T-helper 2 cell treated with Interferon-gamma antibody and Interleukin-4, amounts not matched to agents 5 μg/mL and 100 μg/mL, for 36 hours (primary cell): ENCODE measurements around the gene KIF26B.

ENCODE experiments used
- DNase-seq: peaks from one replicate; pipeline ENCODE4 v3.0.0; 2021; ENCODE audit warnings: low spot score
- H3K27ac Mint-ChIP-seq: one replicate; pipeline ENCODE4 v1.8.0; 2021; ENCODE audit warnings: mild to moderate bottlenecking, mixed read lengths
- H3K27me3 Mint-ChIP-seq: one replicate; pipeline ENCODE4 v1.8.0; 2021; ENCODE audit warnings: low read depth, mixed read lengths
- H3K36me3 Mint-ChIP-seq: one replicate; pipeline ENCODE4 v1.8.0; 2021; ENCODE audit warnings: low read depth, mixed read lengths
- H3K4me1 Mint-ChIP-seq: one replicate; pipeline ENCODE4 v1.8.0; 2021; ENCODE audit warnings: low read depth, mixed read lengths
- H3K4me3 Mint-ChIP-seq: one replicate; pipeline ENCODE4 v1.8.0; 2022; ENCODE audit warnings: mild to moderate bottlenecking, moderate library complexity, mixed read lengths
- H3K9me3 Mint-ChIP-seq: one replicate; pipeline ENCODE4 v1.8.0; 2021; ENCODE audit warnings: mixed read lengths

Gene KIF26B

GRCh38 chr1:245459621-245460020 lies 304.8 kb downstream of the KIF26B start:
- Mint-ChIP-seq H3K27me3 (no peaks in the 10 kb centered on the region), H3K9me3 (no peaks in the 10 kb centered on the region), H3K27ac (no peak overlapping the region), H3K4me1 (no peaks in the 10 kb centered on the region), H3K36me3 (no peaks in the 10 kb centered on the region), H3K4me3 (no peak overlapping the region)
- DNase-seq = no peak

GRCh38 chr1:245461681-245462080 lies 306.9 kb downstream of the KIF26B start:
- Mint-ChIP-seq H3K4me3 (no peak overlapping the region), H3K36me3 (no peaks in the 10 kb centered on the region), H3K9me3 (no peaks in the 10 kb centered on the region), H3K27ac (no peak overlapping the region), H3K4me1 (no peaks in the 10 kb centered on the region), H3K27me3 (no peaks in the 10 kb centered on the region)
- DNase-seq = no peak

GRCh38 chr1:245462161-245462560 lies 307.4 kb downstream of the KIF26B start:
- no peaks in the 10 kb centered on the region for H3K4me1 Mint-ChIP-seq
- no peaks in the 10 kb centered on the region for H3K36me3 Mint-ChIP-seq
- DNase-seq = no peak
- H3K27ac Mint-ChIP-seq = no peak overlapping the region
- no peaks in the 10 kb centered on the region for H3K27me3 Mint-ChIP-seq
- no peak overlapping the region for H3K4me3 Mint-ChIP-seq
- H3K9me3 Mint-ChIP-seq = no peaks in the 10 kb centered on the region

GRCh38 chr1:245463392-245464165 lies 308.8 kb downstream of the KIF26B start:
- Mint-ChIP-seq H3K9me3 (no peaks in the 10 kb centered on the region), H3K4me1 (no peaks in the 10 kb centered on the region), H3K27ac (no peak overlapping the region), H3K27me3 (no peaks in the 10 kb centered on the region), H3K4me3 (no peak overlapping the region), H3K36me3 (no peaks in the 10 kb centered on the region)
- DNase-seq = no peak

GRCh38 chr1:245464290-245464689 lies 309.5 kb downstream of the KIF26B start:
- no peaks in the 10 kb centered on the region for H3K27me3 Mint-ChIP-seq
- DNase-seq = no peak
- H3K4me3 Mint-ChIP-seq = no peak overlapping the region
- H3K9me3 Mint-ChIP-seq = no peaks in the 10 kb centered on the region
- no peaks in the 10 kb centered on the region for H3K4me1 Mint-ChIP-seq
- H3K36me3 Mint-ChIP-seq = no peaks in the 10 kb centered on the region
- no peak overlapping the region for H3K27ac Mint-ChIP-seq

- Mint-ChIP-seq H3K27ac (no peak overlapping the region), H3K27me3 (no peaks in the 10 kb centered on the region), H3K36me3 (no peaks in the 10 kb centered on the region), H3K4me3 (no peak overlapping the region), H3K4me1 (no peaks in the 10 kb centered on the region), H3K9me3 (no peaks in the 10 kb centered on the region)
- no peak for DNase-seq
Measured at GRCh38 chr1:245465666-245466065, 310.9 kb downstream of the KIF26B start.

GRCh38 chr1:245466261-245466660 lies 311.5 kb downstream of the KIF26B start:
- DNase-seq = no peak
- H3K4me3 Mint-ChIP-seq = no peak overlapping the region
- no peaks in the 10 kb centered on the region for H3K36me3 Mint-ChIP-seq
- H3K27ac Mint-ChIP-seq = no peak overlapping the region
- no peaks in the 10 kb centered on the region for H3K9me3 Mint-ChIP-seq
- H3K27me3 Mint-ChIP-seq = no peaks in the 10 kb centered on the region
- H3K4me1 Mint-ChIP-seq = no peaks in the 10 kb centered on the region

- DNase-seq = no peak
- Mint-ChIP-seq H3K36me3 (no peaks in the 10 kb centered on the region), H3K27me3 (no peaks in the 10 kb centered on the region), H3K27ac (no peak overlapping the region), H3K4me1 (no peaks in the 10 kb centered on the region), H3K4me3 (no peak overlapping the region), H3K9me3 (no peaks in the 10 kb centered on the region)
Measured at GRCh38 chr1:245467804-245468203, 313.0 kb downstream of the KIF26B start.

- no peak for DNase-seq
- H3K9me3 Mint-ChIP-seq = no peaks in the 10 kb centered on the region
- no peaks in the 10 kb centered on the region for H3K4me1 Mint-ChIP-seq
- H3K27ac Mint-ChIP-seq = no peak overlapping the region
- H3K36me3 Mint-ChIP-seq = no peaks in the 10 kb centered on the region
- no peak overlapping the region for H3K4me3 Mint-ChIP-seq
- no peaks in the 10 kb centered on the region for H3K27me3 Mint-ChIP-seq
Measured at GRCh38 chr1:245469006-245469405, 314.2 kb downstream of the KIF26B start.

- H3K27ac Mint-ChIP-seq = no peak overlapping the region
- H3K9me3 Mint-ChIP-seq = no peaks in the 10 kb centered on the region
- H3K4me3 Mint-ChIP-seq = no peak overlapping the region
- no peaks in the 10 kb centered on the region for H3K27me3 Mint-ChIP-seq
- H3K36me3 Mint-ChIP-seq = no peaks in the 10 kb centered on the region
- DNase-seq = no peak
- no peaks in the 10 kb centered on the region for H3K4me1 Mint-ChIP-seq
Measured at GRCh38 chr1:245469734-245470133, 314.9 kb downstream of the KIF26B start.

- no peak for DNase-seq
- Mint-ChIP-seq H3K4me1 (no peaks in the 10 kb centered on the region), H3K4me3 (no peak overlapping the region), H3K27ac (no peak overlapping the region), H3K36me3 (no peaks in the 10 kb centered on the region), H3K9me3 (no peaks in the 10 kb centered on the region), H3K27me3 (no peaks in the 10 kb centered on the region)
Measured at GRCh38 chr1:245475126-245475525, 320.3 kb downstream of the KIF26B start.

GRCh38 chr1:245475961-245476516 lies 321.3 kb downstream of the KIF26B start:
- Mint-ChIP-seq H3K9me3 (no peaks in the 10 kb centered on the region), H3K4me1 (no peaks in the 10 kb centered on the region), H3K27me3 (no peaks in the 10 kb centered on the region), H3K4me3 (no peak overlapping the region), H3K36me3 (no peaks in the 10 kb centered on the region), H3K27ac (no peak overlapping the region)
- DNase-seq = no peak

- Mint-ChIP-seq H3K4me1 (no peaks in the 10 kb centered on the region), H3K27me3 (no peaks in the 10 kb centered on the region), H3K9me3 (no peaks in the 10 kb centered on the region), H3K4me3 (no peak overlapping the region), H3K36me3 (no peaks in the 10 kb centered on the region), H3K27ac (no peak overlapping the region)
- no peak for DNase-seq
Measured at GRCh38 chr1:245477941-245478340, 323.2 kb downstream of the KIF26B start.

- Mint-ChIP-seq H3K4me1 (no peaks in the 10 kb centered on the region), H3K27ac (no peak overlapping the region), H3K9me3 (no peaks in the 10 kb centered on the region), H3K27me3 (no peaks in the 10 kb centered on the region), H3K4me3 (no peak overlapping the region), H3K36me3 (no peaks in the 10 kb centered on the region)
- no peak for DNase-seq
Measured at GRCh38 chr1:245480393-245481120, 325.8 kb downstream of the KIF26B start.
